ENCODE results near the gene EML1. TPM values are rescaled to one million over a fixed set of nuclear protein-coding genes. Genes with fewer than 3 reads are reported as not detected.

EML1 gene
- total RNA-seq, 1 experiment from 2014 or later = 12.0 TPM

DNA sequence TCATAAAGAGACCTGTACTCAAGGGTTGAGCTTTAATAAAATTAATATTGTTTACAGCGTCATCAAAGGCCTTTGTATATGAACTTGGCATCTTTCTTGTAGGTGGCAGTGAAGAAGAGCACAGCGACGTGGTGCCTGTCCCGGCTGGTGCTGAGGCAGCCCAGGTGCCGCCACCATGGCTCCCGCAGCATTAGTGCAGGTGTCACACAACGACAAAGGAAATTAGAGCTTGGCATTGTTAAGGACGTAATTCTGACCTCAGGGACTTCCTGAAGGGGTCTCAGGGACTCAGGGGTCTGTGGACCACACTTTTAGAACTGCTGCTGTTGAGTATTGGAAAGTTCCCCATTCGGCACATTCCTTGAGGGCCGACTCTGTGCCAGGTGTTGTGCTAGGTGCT lies 24.1 kb downstream of the EML1 start:
- H3K4me3 ChIP-seq (ENCODE audit: low read length) = no peak overlapping the region
- BruUV-seq (replicated peaks) = no TSS peak
- no peak overlapping the region for H3K27ac ChIP-seq (ENCODE audit: low read length)
- DNase-seq = no peak
- intact Hi-C loops (cut with micrococcal nuclease) = no loop called here
- CTCF ChIA-PET = no interaction called here
- H3K4me1 ChIP-seq (ENCODE audit: insufficient read depth, low read length) = peaks cover 12% of the 10 kb centered on the region
- TF ChIP-seq EZH2 (IDR thresholded peaks at IDR 0.05; ENCODE audit: low read length, unreplicated experiment) (no peak), EZH2phosphoT487 (IDR thresholded peaks at IDR 0.05; ENCODE audit: borderline replicate concordance, low read length) (no peak)
- TF ChIP-seq, protein P1, sequence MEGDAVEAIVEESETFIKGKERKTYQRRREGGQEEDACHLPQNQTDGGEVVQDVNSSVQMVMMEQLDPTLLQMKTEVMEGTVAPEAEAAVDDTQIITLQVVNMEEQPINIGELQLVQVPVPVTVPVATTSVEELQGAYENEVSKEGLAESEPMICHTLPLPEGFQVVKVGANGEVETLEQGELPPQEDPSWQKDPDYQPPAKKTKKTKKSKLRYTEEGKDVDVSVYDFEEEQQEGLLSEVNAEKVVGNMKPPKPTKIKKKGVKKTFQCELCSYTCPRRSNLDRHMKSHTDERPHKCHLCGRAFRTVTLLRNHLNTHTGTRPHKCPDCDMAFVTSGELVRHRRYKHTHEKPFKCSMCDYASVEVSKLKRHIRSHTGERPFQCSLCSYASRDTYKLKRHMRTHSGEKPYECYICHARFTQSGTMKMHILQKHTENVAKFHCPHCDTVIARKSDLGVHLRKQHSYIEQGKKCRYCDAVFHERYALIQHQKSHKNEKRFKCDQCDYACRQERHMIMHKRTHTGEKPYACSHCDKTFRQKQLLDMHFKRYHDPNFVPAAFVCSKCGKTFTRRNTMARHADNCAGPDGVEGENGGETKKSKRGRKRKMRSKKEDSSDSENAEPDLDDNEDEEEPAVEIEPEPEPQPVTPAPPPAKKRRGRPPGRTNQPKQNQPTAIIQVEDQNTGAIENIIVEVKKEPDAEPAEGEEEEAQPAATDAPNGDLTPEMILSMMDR (conservative IDR thresholded peaks at IDR 0.05; ENCODE audit: low read depth, low read length) = no peak
- no peak overlapping the region for H2AFZ ChIP-seq (ENCODE audit: low read length)
- H3K9me3 ChIP-seq (ENCODE audit: low read length) = no peaks in the 10 kb centered on the region
- H3K4me2 ChIP-seq (ENCODE audit: low read length) = no peak overlapping the region
- no peaks in the 10 kb centered on the region for H3K79me2 ChIP-seq (ENCODE audit: low read length)
- H3K9me2 ChIP-seq (replicated peaks; ENCODE audit: low read length) = no peaks in the 10 kb centered on the region
- H3K9ac ChIP-seq (ENCODE audit: low read length) = no peak overlapping the region
- H3K36me3 ChIP-seq (ENCODE audit: low read depth, low read length) = no peaks in the 10 kb centered on the region
- POLR2A ChIA-PET (ENCODE audit: unreplicated experiment) = no interaction called here
- H4K20me1 ChIP-seq (ENCODE audit: low read length) = no peaks in the 10 kb centered on the region
- H3K27me3 ChIP-seq (ENCODE audit: low read length) = no peaks in the 10 kb centered on the region
- ATAC-seq = no peak
- H3F3A ChIP-seq (ENCODE audit: low read length, unreplicated experiment) = no peaks in the 10 kb centered on the region

DNA sequence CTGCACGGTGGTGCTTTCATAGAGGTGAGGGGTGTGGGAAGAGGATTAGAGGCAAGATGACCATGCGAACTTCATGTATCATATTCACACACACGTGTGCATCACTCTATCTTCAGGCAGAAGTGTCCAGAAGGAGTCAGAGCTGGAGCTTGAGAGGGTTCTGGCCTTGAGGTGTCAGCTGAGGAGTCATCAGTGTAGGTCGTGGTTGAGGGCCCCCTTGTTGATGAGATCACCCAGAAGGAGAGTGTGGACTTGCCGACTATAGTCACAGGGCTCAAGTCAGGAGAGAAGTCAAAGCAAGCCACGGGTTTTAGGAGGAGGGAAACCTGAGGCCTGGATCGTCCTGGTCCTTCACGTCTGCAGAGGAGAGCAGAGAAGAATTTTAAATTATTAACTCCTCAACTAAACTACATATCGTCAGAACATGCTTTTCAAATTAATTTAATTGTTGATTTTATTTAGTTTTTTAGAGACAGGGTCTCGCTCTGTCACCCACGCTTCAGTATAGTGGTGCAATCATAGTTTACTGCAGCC lies 25.4 kb downstream of the EML1 start:
- Histone ChIP-seq H3K27me3 (ENCODE audit: low read length) (no peaks in the 10 kb centered on the region), H2AFZ (ENCODE audit: low read length) (no peak overlapping the region), H3K4me3 (ENCODE audit: low read length) (no peak overlapping the region), H3F3A (ENCODE audit: low read length, unreplicated experiment) (no peaks in the 10 kb centered on the region), H3K79me2 (ENCODE audit: low read length) (no peaks in the 10 kb centered on the region), H3K4me1 (ENCODE audit: insufficient read depth, low read length) (peaks cover 13% of the 10 kb centered on the region), H3K9me3 (ENCODE audit: low read length) (no peaks in the 10 kb centered on the region), H4K20me1 (ENCODE audit: low read length) (no peaks in the 10 kb centered on the region; the same call in 1 of the 2 replicates), H3K27ac (ENCODE audit: low read length) (no peak overlapping the region), H3K9me2 (replicated peaks; ENCODE audit: low read length) (no peaks in the 10 kb centered on the region), H3K9ac (ENCODE audit: low read length) (no peak overlapping the region), H3K36me3 (ENCODE audit: low read depth, low read length) (no peaks in the 10 kb centered on the region), H3K4me2 (ENCODE audit: low read length) (no peak overlapping the region)
- TF ChIP-seq EZH2phosphoT487 (IDR thresholded peaks at IDR 0.05; ENCODE audit: borderline replicate concordance, low read length) (no peak), EZH2 (IDR thresholded peaks at IDR 0.05; ENCODE audit: low read length, unreplicated experiment) (no peak)
- TF ChIP-seq, protein P1 (conservative IDR thresholded peaks at IDR 0.05; ENCODE audit: low read depth, low read length) = no peak
- BruUV-seq (replicated peaks) = no TSS peak
- ChIA-PET CTCF (no interaction called here), POLR2A (ENCODE audit: unreplicated experiment) (no interaction called here)
- no peak for DNase-seq
- ATAC-seq = no peak
- intact Hi-C loops (cut with micrococcal nuclease) = no loop called here

DNA sequence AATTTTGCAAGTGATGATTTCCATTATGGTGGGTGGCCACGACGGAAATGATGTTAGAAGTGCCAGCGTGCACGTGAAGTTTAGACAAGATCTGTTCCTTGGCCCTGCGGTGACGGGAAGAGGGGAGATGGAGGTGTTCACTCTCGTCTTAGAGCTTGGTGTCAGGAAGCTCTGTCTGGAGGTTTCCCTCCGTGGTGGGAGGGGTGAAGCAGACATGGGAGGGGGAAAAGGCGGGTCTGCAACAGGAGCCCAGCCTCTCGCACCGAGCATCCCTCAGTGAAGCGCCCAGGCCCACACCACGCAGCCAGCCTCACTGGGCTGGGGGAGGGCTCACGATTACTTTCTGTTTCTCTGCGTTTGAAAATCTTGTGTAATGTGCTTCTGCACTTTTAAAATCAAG lies 26.3 kb downstream of the EML1 start:
- no peaks in the 10 kb centered on the region for H3K9me3 ChIP-seq (ENCODE audit: low read length)
- intact Hi-C loops (cut with micrococcal nuclease) = no loop called here
- ChIA-PET CTCF (no interaction called here), POLR2A (ENCODE audit: unreplicated experiment) (no interaction called here)
- no peak overlapping the region for H3K9ac ChIP-seq (ENCODE audit: low read length)
- no peak overlapping the region for H3K4me2 ChIP-seq (ENCODE audit: low read length)
- no TSS peak for BruUV-seq (replicated peaks)
- no peaks in the 10 kb centered on the region; the same call in 1 of the 2 replicates for H4K20me1 ChIP-seq (ENCODE audit: low read length)
- ATAC-seq = no peak
- no peak for DNase-seq
- TF ChIP-seq EZH2phosphoT487 (IDR thresholded peaks at IDR 0.05; ENCODE audit: borderline replicate concordance, low read length) = no peak
- no peak for TF ChIP-seq EZH2 (IDR thresholded peaks at IDR 0.05; ENCODE audit: low read length, unreplicated experiment)
- TF ChIP-seq, protein P1 (conservative IDR thresholded peaks at IDR 0.05; ENCODE audit: low read depth, low read length) = no peak
- no peaks in the 10 kb centered on the region for H3K36me3 ChIP-seq (ENCODE audit: low read depth, low read length)
- H3F3A ChIP-seq (ENCODE audit: low read length, unreplicated experiment) = no peaks in the 10 kb centered on the region
- no peaks in the 10 kb centered on the region for H3K9me2 ChIP-seq (replicated peaks; ENCODE audit: low read length)
- H3K27me3 ChIP-seq (ENCODE audit: low read length) = no peaks in the 10 kb centered on the region
- peaks cover 13% of the 10 kb centered on the region for H3K4me1 ChIP-seq (ENCODE audit: insufficient read depth, low read length)
- H2AFZ ChIP-seq (ENCODE audit: low read length) = no peak overlapping the region
- no peak overlapping the region for H3K4me3 ChIP-seq (ENCODE audit: low read length)
- H3K79me2 ChIP-seq (ENCODE audit: low read length) = no peaks in the 10 kb centered on the region
- H3K27ac ChIP-seq (ENCODE audit: low read length) = no peak overlapping the region

All from PC-3 (cell line).